Stimulated activated CD4-positive, alpha-beta T cell treated with anti-CD3 and anti-CD28 coated beads, Interleukin-15, amount 100 ng/mL, for 48 hours (primary cell): ENCODE data around the gene TMPRSS15.
"Not testable (repeated sequence)": the region's sequence is repeated elsewhere in the genome, so short reads cannot be mapped to it uniquely, and the experiment has no call there.

ENCODE experiments used
- DNase-seq, 2 donors: peaks; one replicate each; pipeline ENCODE4 v3.0.0-alpha.2; 2020; ENCODE audit warnings: low read depth in 2 of 2

Gene TMPRSS15

DNA sequence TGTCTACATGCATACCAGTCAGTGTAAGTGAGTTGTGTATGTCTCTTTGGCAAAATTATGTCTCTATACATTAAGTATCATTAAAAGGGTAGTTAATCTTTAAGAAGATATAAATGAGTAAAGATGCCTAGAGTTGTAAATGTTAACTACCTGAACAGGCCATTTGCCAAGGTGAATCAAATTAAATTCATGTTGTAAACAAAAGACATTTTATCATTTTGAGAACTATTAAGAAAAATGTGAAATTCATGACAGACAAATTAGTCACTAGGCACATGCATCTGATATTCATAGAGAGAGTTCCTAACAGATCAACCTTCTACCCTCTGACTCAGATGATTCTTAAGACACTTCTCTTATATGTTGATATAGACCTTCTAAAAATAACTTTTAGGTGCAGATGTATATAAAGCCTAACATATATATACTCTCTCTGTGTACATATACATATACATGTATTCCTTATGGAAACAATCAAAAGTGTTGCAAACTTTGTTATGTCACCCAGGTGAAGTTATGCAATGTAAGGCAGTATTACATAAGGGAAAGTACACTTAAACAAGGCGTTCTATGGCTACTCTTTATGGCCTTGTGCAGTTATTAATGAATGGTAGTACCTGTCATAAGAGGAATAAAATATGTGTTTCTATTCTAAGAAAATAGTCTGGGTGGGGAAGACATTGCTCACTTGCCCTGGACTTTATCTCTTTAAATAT is at the start of gene TMPRSS15:
TMPRSS15 (minus strand) TSS at position 51 of the 716 bp plus-strand sequence. CDS start 163 bp downstream, outside the sequence.
- DNase-seq: no peak

DNA sequence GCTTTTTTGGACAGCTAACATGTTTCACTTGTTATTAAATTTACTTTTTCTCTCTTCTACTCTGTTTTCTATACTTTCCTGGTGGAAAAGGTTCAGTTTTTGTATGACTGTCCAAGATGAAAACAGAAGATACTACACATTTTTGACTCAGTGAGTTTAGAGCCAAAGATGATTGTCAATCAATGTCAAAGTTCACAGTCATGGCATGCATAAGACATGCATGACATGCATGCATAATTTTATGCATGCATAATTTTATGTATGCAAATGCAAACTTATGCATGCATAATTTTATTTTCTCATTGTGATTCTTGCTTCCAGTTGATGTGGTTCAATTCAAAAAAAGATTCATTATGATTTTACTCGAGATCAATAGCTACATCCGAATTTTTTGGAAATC is 48.1 kb upstream of the TMPRSS15 start:
- no peak for DNase-seq

GRCh38 chr21:18449605-18450550 is 46.3 kb upstream of the TMPRSS15 start:
- DNase-seq: no peak

DNA sequence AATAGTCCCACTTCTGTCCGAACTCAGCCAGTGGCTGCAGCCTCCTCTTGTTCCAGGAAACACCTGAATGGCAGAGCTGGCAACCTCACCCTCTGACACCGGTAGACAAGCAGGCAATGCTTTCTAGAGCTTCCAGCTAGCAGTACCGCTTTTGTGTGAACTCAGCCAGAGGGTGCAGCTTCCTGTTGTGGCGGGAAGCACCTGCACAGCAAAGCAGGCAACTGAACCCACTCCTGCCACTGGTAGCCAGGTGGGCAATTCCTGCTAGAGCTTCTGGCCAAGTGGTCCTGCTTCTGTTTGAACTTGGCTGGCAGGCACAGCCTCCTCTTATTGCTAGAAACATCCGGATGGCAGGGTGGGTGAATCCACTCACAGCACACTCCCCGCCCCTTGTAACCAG is 40.1 kb upstream of the TMPRSS15 start:
- no peak for DNase-seq

GRCh38 chr21:18443085-18443484 is 39.5 kb upstream of the TMPRSS15 start:
- DNase-seq: no peak

GRCh38 chr21:18430341-18430740 is 26.8 kb upstream of the TMPRSS15 start:
- no peak for DNase-seq

GRCh38 chr21:18424276-18424675 is 20.7 kb upstream of the TMPRSS15 start:
- no peak for DNase-seq

DNA sequence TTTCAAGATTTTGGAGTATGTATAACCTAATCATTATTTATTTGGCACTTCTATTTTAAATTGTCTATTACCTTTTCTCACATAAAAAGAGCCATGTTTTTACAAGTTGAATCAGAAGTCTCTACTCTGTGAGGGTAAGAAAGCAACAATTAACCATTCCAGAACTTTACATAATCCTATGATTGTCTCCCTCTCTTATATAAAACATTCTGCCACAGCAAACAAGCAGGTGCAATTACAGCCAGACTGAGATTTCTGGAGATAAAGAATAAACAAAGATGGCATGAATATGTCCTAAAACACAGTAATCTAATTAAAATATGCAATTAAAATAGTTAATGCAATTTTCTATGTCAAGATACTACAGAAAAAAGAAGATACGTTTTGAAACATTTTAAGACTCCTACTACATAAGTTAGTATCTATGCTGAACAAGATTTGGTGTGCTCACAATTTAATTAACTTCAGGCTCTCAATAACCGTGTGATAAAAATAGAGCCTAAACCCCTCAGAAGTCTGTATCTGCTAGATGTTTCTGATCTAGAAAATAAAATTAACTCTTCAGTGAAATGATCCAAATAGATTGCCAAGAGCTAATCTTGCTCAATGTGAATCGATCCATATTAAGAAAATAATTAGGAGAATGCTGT is 13.7 kb upstream of the TMPRSS15 start:
- DNase-seq: no peak

DNA sequence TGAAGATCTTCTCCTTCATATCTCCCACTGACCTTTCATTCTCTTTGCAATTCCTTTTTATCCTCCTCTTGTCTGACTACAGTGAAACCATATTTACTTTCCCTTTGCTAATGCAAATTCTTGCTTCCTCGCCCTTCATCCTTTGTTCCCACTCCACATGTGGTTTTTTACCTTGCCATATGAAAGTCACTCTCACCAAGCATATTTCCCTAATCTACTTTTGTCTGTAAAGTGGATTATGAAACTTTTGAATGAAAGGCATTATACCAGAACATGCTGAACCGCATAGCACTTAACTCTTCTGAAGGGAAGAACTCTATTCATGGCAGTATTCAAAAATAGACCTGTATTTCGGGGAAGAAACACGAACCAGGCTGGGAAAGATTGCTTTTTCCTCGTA is 8.0 kb upstream of the TMPRSS15 start:
- no peak for DNase-seq

DNA sequence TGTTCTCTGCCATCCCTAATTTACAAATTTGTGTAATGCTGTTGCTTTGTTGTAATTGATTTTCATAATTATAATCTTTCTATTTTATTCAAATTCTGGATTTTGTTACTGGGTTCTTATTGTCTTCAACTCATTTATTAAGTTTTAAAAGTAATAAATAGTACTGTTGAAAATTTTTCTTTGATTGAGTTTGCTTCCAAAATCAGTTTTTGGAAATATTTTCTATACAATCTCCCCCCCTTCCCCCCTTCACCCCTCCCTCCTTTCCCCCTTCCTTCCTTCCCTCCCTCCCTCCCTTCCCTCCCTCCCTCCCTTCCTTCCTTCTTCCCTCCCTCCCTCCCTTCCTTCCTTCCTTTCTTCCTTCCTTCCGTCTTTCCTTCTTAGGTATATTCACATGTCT is 6.0 kb upstream of the TMPRSS15 start:
- DNase-seq: no peak

- DNase-seq: no peak
These were observed 4.7 kb downstream of the TMPRSS15 start for GRCh38 chr21:18398843-18399242.

- DNase-seq: no peak
These were observed 15.6 kb downstream of the TMPRSS15 start for GRCh38 chr21:18387994-18388393.

GRCh38 chr21:18384771-18385170 is 18.8 kb downstream of the TMPRSS15 start:
- no peak for DNase-seq

DNA sequence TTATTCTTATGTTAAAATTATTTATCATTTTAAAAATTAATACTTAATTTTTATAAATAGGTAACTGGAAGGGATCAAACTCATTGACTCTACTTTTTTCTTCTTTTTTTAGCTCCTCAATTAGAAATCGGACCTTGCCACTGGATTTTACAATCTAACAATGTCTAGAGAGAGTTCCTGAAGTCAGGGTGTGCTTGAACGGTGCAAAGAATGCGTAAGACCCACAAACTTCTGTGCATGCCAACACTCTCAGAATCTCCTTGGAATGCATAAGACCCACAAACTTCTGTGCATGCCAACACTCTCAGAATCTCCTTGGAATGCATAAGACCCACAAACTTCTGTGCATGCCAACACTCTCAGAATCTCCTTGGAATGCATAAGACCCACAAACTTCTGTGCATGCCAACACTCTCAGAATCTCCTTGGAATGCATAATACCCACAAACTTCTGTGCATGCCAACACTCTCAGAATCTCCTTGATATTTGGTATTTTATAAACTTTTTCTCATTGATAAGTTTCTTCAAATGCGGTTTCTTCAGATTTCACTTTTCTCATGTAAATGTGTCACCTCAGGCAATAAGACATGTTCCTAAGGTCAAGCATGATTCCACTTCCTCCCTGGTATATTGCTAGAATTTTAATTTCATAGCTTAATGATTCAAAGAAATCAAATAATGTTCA is 20.5 kb downstream of the TMPRSS15 start:
- DNase-seq: not testable (repeated sequence)

DNA sequence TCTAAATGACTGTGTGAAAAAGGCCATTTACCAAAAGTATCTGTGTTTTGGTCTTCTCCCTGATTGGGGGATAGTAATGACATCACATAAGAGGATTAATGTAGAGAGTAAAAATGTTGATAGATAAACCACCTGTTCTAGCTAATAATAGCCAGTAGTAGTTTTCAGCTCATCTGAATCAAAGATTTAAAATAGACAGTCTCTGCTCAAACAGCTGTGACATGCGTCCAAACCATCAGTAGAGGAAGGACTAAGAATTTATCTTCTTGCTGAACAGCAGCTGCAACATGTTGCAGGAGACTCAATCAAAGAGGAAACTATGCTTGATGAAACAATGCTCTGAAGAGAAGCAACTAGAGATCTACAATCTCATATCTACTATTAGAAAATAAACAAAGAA is 21.4 kb downstream of the TMPRSS15 start:
- DNase-seq: no peak

DNA sequence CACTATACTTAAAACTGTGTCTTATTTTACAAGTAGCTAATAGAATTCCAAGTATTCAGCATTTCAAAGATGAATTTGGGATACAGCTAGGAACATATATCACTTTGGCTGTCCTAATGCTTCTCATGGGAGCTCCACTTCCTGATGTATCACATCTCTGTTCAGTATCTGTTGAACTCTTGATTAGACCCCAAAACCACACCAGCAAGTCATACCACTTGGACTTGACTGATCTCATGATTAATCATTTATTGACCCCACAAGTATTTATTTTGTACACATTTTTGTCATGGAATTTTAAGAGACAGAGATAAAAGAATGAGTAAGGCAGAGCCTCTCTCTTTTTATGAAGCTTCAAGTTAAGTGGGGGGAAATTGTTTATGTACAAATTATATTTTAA is 30.0 kb downstream of the TMPRSS15 start:
- no peak for DNase-seq

GRCh38 chr21:18370301-18370700 is 33.3 kb downstream of the TMPRSS15 start:
- no peak for DNase-seq

GRCh38 chr21:18369115-18369514 is 34.5 kb downstream of the TMPRSS15 start:
- no peak for DNase-seq

GRCh38 chr21:18368205-18368604 is 35.4 kb downstream of the TMPRSS15 start:
- no peak for DNase-seq

DNA sequence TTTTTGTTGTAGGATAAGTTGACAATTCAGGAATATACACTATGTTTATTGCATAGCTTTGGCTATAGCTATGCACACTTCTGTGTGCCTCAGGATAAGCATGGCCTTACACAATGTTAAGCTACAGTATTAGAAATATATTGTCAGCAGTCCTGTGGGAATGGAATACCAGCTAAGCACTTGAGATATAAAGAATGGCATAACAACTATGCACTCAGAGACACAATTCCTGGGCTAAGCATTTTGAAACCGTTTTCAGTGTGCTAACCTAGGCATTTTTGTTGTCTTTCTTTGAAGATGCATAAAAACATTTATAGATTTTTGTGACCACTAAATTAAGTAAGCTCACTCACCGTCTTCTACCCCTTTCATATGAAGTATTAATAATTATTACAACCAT is 46.8 kb downstream of the TMPRSS15 start:
- no peak for DNase-seq

DNA sequence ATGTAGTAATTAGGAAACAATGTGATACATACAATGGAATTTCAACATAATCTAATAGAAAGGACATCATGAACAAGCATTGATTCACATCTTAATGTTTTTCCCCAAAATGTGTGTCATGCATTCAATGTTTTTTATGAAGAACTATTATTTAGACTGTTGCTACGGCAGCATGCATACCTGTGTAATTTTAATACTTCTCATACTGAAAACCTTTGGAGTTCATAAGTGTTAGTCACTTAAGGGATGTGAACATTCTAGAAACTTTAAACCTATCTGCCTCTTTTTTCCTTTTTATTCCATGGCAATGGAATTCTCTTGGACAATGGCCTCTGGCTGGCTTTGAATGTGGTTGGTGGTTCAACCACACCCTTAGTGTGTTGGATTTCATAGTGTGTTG is 48.6 kb downstream of the TMPRSS15 start:
- no peak for DNase-seq

GRCh38 chr21:18350216-18350615 is 53.4 kb downstream of the TMPRSS15 start:
- DNase-seq: no peak
